ENCODE data around the gene NAT9.

- no peak for TF ChIP-seq CTCF (IDR thresholded peaks at IDR 0.05; ENCODE audit: poor library complexity)
- TF ChIP-seq EZH2phosphoT487 (IDR thresholded peaks at IDR 0.05; ENCODE audit: low read depth, severe bottlenecking, unreplicated experiment) = no peak
- no peak for TF ChIP-seq EZH2 (IDR thresholded peaks at IDR 0.05; ENCODE audit: borderline replicate concordance)
Observed at GRCh38 chr17:74812109-74813009, 36.2 kb upstream of the NAT9 start.
